Prostate gland (tissue), 2 donors: Measurements from ENCODE around the gene BANF1.

ENCODE experiments used
- CTCF ChIP-seq, 4 experiments: fragments of 200-600 bp in 2 of 4; fragments of 450-650 bp in 2 of 4; sonication (generic) in 2 of 4; IDR thresholded peaks; 1 replicate in 3 of 4; 2 replicates in 1 of 4; pipeline ENCODE4 v1.5.1; 2016 to 2019; ENCODE audit warnings: antibody characterized with exemption in 4 of 4, mild to moderate bottlenecking in 2 of 4, moderate library complexity in 2 of 4
- POLR2A ChIP-seq: fragments of 450-650 bp; IDR thresholded peaks from one replicate; pipeline ENCODE4 v1.6.1; 2016; ENCODE audit warnings: antibody characterized with exemption, mild to moderate bottlenecking
- POLR2AphosphoS5 ChIP-seq: sonication (generic); formaldehyde crosslinking; IDR thresholded peaks from one replicate; pipeline ENCODE4 v1.6.1; 2017; ENCODE audit warnings: antibody characterized with exemption

- TF ChIP-seq CTCF (IDR thresholded peaks at IDR 0.05) (no peak), POLR2AphosphoS5 (no peak), POLR2A (no peak)
Observed at GRCh38 chr11:66046901-66047300, 44.6 kb downstream of the BANF1 start.
